ENCODE results near the gene ZNF689. TPM values are rescaled to one million over a fixed set of nuclear protein-coding genes. Genes with fewer than 3 reads are reported as not detected.
A peak's percentile ranks its signal among the peaks of the same experiment; 100 is the strongest.

ZNF689 gene
- total RNA-seq (2022) = 11.4 and 11.7 TPM in 2 replicates
- percentile 68 among the genes with signal in this experiment for Bru-seq, nascent RNA
- BruChase-seq, experiment 1, labeled RNA remaining after a 2-hour chase = percentile 80 among the genes with signal in this experiment
- BruChase-seq, experiment 2, labeled RNA remaining after a 6-hour chase = percentile 63 among the genes with signal in this experiment
- long read RNA-seq, transcript ZNF689-201 (3 exons, 3,547 nt) = major isoform, 18 of 22 reads
- long read RNA-seq, partial matches to known transcripts = 0 of 22 reads
- long read RNA-seq, other reads (novel, unspliced or antisense) = 4 of 22 reads

DNA sequence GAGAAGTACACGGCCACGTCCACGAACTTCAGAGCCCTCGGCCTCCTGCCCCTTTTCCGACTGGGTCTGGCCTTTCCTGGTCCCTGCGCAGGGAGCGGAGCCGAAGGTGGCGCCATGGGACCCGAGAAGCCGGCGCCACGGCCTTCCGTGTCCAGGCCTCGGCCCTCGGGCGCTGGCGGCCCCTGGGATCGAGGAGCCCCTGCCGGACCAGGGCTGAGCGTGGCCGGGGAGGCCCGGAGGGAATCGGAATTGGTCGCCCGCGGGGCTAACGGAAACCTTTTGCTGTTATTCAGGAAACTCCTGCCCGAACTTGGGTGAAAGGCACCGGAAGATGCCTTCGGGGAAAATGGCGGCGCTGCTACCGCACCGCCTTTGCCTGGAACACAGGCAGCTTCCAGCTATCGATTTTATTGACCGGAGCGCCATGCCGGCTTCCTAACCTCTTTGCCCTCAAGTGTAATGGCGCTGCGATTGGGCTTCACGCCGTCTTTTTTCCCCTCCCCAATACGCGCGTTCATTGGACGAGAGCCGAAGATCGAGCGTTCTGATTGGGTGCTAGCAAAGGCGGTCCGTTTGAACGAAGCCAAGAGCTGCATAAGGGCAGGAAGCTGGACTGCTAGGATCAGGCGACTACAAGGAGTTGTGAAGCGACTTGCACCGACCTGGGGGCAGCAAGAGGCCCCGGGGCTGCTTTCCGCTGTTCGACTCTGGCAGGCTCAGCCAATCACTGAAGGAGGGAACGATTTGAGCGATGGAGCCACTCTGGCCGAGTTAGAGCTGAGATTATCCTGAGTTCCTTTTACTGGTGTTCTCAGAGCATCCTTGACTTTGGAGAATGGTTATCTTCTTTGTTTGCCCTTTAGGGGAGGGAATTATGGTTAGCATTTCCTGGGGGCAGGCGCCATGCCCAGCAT is at the start of gene ZNF689:
Gene ZNF689 (minus strand): TSS at position 464 of the 914 bp plus-strand sequence. CDS start 348 bp downstream, at position 116.
- CTCF ChIA-PET = interaction anchor here (0.6 to 1.8 kb wide), 8 partner anchors 10 to 519 kb away, joined by 3 to 11 read pairs (median 4); partner anchors contain the start of genes DCTPP1, TBX6 and ZNF764
- H3K9me3 ChIP-seq = no peaks in the 10 kb centered on the region
- H3K27me3 Mint-ChIP-seq (ENCODE audit: insufficient read depth, unreplicated experiment) = no peaks in the 10 kb centered on the region
- no peaks in the 10 kb centered on the region; the same call in 1 of the 2 replicates for H3K36me3 ChIP-seq (ENCODE audit: control insufficient read depth, insufficient read depth, low read length)
- no peaks in the 10 kb centered on the region for H3K9me3 Mint-ChIP-seq (ENCODE audit: unreplicated experiment)
- BruUV-seq (replicated peaks) = TSS peak; percentile 53
- H3K4me1 Mint-ChIP-seq (ENCODE audit: low read depth, unreplicated experiment) = no peaks in the 10 kb centered on the region
- POLR2A ChIA-PET = interaction anchor here (0.6 to 1.2 kb wide), 8 partner anchors 9 to 256 kb away, joined by 3 to 10 read pairs (median 3); partner anchors contain the start of genes DCTPP1, FBRS and ZNF688
- intact Hi-C loops (cut with micrococcal nuclease; ENCODE audit: unreplicated experiment) = loop anchor here (2.0 kb wide), 1 partner anchor 19 kb away; no protein-coding TSS in a partner anchor
- H3K4me3 ChIP-seq (ENCODE audit: low read depth, low read length) = peak within 1 kb of the TSS; percentile 77
- H3K4me1 ChIP-seq = no peaks in the 10 kb centered on the region
- peaks cover 37% of the 10 kb centered on the region for H3K36me3 Mint-ChIP-seq (ENCODE audit: insufficient read depth, unreplicated experiment)
- peak within 1 kb of the TSS; percentile 79 for H3K4me3 Mint-ChIP-seq (ENCODE audit: unreplicated experiment)
- H3K27ac Mint-ChIP-seq (ENCODE audit: unreplicated experiment) = peak within 1 kb of the TSS; percentile 89
- DNase-seq = peak; percentile 95
- no peaks in the 10 kb centered on the region for H3K27me3 ChIP-seq (replicated peaks; ENCODE audit: control insufficient read depth, insufficient read depth, low read length)
- TF ChIP-seq, protein P1, sequence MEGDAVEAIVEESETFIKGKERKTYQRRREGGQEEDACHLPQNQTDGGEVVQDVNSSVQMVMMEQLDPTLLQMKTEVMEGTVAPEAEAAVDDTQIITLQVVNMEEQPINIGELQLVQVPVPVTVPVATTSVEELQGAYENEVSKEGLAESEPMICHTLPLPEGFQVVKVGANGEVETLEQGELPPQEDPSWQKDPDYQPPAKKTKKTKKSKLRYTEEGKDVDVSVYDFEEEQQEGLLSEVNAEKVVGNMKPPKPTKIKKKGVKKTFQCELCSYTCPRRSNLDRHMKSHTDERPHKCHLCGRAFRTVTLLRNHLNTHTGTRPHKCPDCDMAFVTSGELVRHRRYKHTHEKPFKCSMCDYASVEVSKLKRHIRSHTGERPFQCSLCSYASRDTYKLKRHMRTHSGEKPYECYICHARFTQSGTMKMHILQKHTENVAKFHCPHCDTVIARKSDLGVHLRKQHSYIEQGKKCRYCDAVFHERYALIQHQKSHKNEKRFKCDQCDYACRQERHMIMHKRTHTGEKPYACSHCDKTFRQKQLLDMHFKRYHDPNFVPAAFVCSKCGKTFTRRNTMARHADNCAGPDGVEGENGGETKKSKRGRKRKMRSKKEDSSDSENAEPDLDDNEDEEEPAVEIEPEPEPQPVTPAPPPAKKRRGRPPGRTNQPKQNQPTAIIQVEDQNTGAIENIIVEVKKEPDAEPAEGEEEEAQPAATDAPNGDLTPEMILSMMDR (IDR thresholded peaks at IDR 0.05; ENCODE audit: insufficient read depth in 1 of 2, low read depth in 1 of 2, low read length in 1 of 2, severe bottlenecking in 1 of 2, unreplicated experiment in 1 of 2) = no peak

DNA sequence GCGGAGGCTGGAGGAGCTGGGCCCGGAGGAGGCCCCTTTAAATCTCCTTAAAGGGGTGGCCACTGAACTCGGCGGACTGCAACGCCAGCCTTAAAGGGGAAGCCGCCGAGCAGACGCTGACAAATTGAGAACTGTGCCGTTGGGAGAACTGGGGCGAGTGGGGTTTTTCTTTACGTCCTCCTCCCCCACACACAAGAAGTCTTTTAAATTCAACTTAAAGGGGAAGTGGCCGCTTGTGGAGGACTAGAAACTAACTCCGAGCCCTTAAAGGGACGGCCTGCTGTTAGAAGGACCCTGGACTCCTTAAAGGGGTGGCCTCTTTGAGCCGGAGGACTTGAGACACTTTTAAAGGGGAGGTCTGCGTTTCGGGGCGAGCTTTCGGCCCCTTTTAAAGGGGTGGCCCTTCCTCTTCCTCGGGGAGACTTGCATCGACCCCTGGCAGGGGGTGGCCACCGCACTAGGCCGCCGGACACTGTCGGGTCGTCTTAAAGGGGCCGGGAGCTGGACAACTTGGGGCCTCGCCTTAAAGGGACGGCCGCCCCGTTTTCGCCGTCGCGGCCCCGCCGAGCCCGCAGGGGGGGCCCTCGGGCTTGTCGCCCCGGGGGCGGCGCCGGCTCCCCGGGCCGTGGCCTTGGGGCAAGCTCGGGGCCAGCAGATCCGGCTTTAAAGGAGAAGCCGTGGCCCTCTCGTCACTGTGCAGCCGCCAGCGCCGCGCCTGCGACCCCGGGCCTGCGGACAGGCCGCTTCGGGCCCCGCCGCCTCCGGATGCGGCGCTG is 48.7 kb upstream of the ZNF689 start:
- Mint-ChIP-seq H3K36me3 (ENCODE audit: insufficient read depth, unreplicated experiment) (peaks cover 57% of the 10 kb centered on the region), H3K27me3 (ENCODE audit: insufficient read depth, unreplicated experiment) (no peaks in the 10 kb centered on the region), H3K27ac (ENCODE audit: unreplicated experiment) (peak overlapping the region; percentile 96), H3K9me3 (ENCODE audit: unreplicated experiment) (no peaks in the 10 kb centered on the region), H3K4me1 (ENCODE audit: low read depth, unreplicated experiment) (peaks cover 10% of the 10 kb centered on the region), H3K4me3 (ENCODE audit: unreplicated experiment) (peak overlapping the region; percentile 90)
- DNase-seq = peak in 1 of 2 experiments; percentile 88
- intact Hi-C loops (cut with micrococcal nuclease; ENCODE audit: unreplicated experiment) = loop anchor here (1.0 to 10.0 kb wide), 9 partner anchors 9 to 266 kb away; partner anchors contain the start of genes DCTPP1, FBXL19, PHKG2 and PRR14
- TF ChIP-seq, protein P1 (IDR thresholded peaks at IDR 0.05; ENCODE audit: insufficient read depth in 1 of 2, low read depth in 1 of 2, low read length in 1 of 2, severe bottlenecking in 1 of 2, unreplicated experiment in 1 of 2) = no peak
- TSS peak; percentile 49 for BruUV-seq (replicated peaks)
- ChIA-PET CTCF (interaction anchor here (0.5 to 2.6 kb wide), 10 partner anchors 8 to 290 kb away, joined by 3 to 9 read pairs (median 4); partner anchors contain the start of genes DCTPP1, ORAI3 and PRR14), POLR2A (interaction anchor here (0.5 to 1.6 kb wide), 12 partner anchors 8 to 264 kb away, joined by 3 to 9 read pairs (median 4); partner anchors contain the start of genes DCTPP1, PHKG2, PRR14 and ZNF48)
- no peaks in the 10 kb centered on the region; the same call in 1 of the 2 replicates for H3K4me1 ChIP-seq
- H3K9me3 ChIP-seq = no peaks in the 10 kb centered on the region
- no peaks in the 10 kb centered on the region for H3K27me3 ChIP-seq (replicated peaks; ENCODE audit: control insufficient read depth, insufficient read depth, low read length)
- H3K36me3 ChIP-seq (ENCODE audit: control insufficient read depth, insufficient read depth, low read length) = peaks cover 3% of the 10 kb centered on the region; the same call in 1 of the 2 replicates
- H3K4me3 ChIP-seq (ENCODE audit: low read depth, low read length) = peak overlapping the region; percentile 49

All from Caco-2 (cell line).